Measurements from ENCODE around the gene TTLL13. TPM values are rescaled to one million over a fixed set of nuclear protein-coding genes. Genes with fewer than 3 reads are reported as not detected.

TTLL13 gene
- total and polyA plus RNA-seq, 2 donors (not counting 1 experiment from before 2014, with no cell fraction given) = 0.33 to 0.42 TPM

DNA sequence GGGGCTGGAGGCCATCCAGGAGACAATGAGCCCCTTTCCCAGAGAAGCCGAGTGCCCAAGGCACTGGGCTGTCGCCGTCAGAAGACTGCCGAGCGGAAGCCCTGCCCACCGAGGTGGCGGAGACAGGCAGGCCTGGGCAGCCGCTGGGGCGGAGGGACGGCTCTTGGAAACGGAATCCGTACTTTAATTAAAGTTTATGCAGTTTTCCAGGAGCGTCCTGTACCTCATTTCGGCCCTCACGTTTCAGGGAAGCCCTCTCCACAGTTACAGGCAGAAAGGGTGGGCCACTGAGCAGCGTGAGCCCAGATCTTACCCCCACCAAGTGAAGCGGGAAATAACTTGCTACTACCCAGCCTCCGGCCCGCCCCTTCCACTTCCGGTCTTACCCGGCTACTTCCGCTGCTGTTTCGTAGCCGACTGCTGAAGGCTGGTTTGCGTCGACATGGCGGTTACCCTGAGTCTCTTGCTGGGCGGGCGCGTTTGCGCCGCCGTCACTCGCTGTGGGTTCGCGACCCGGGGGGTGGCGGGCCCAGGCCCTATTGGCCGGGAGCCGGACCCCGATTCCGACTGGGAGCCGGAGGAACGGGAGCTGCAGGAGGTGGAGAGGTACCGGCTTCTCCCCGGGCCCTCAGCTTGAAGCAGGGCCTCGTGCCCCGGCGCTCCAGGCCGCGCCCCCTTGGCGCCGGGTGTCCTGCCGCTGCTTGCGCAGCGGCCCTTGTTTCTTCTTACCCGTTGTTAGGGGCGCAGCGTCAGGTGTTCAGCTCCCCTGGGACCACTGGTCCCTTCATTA, 16.1 kb downstream of the TTLL13 start, which contains the start of gene NGRN:
Gene NGRN, plus strand, starts transcription at position 402 of the 790 bp plus-strand sequence. Its CDS starts 41 bp downstream, at position 443.
- CTCF ChIA-PET = interaction anchor here (1.0 to 1.6 kb wide), 4 partner anchors 22 to 104 kb away, joined by 3 to 9 read pairs (median 4); partner anchors contain the start of genes CIB1 and GDPGP1
- H3K27me3 Mint-ChIP-seq = no peaks in the 10 kb centered on the region

More for the DNA sequence above, 16.1 kb downstream of the TTLL13 start, which contains the start of gene NGRN:
- Histone ChIP-seq H3K36me3 (replicated peaks in 1 of 2; ENCODE audit: control extremely low read depth in 1 of 2, control insufficient read depth in 1 of 2, extremely low read depth in 1 of 2, insufficient read depth in 2 of 2, low read length in 1 of 2) (peaks cover 0 to 23% of the 10 kb centered on the region in 2 experiments), H3K9me3 (ENCODE audit: control extremely low read depth in 1 of 3, control insufficient read depth in 2 of 3, insufficient read depth in 1 of 3, low read length in 2 of 3) (no peaks in the 10 kb centered on the region), H3K4me1 (ENCODE audit: control insufficient read depth in 2 of 2, insufficient read depth in 2 of 2, low read length in 2 of 2) (peaks cover 36 to 38% of the 10 kb centered on the region in 2 donors), H3K4me3 (ENCODE audit: control extremely low read depth in 1 of 5, extremely low read depth in 1 of 5, insufficient read depth in 1 of 5, low read depth in 2 of 5, low read length in 4 of 5) (peak within 1 kb of the TSS; percentile 69 to 83 (median 79)), H4K20me1 (ENCODE audit: control insufficient read depth, insufficient read depth, low read length, poor library complexity, severe bottlenecking) (peaks cover 32% of the 10 kb centered on the region), H3K27me3 (replicated peaks in 1 of 4; ENCODE audit: control extremely low read depth in 1 of 4, control insufficient read depth in 3 of 4, insufficient read depth in 4 of 4, low read length in 3 of 4) (no peaks in the 10 kb centered on the region), H3K79me2 (ENCODE audit: control insufficient read depth, insufficient read depth, low read length) (peaks cover 50% of the 10 kb centered on the region), H3K9ac (ENCODE audit: low read length) (peak within 1 kb of the TSS; percentile 83), H3K4me2 (replicated peaks; ENCODE audit: low read depth, low read length, poor library complexity, severe bottlenecking) (peak within 1 kb of the TSS; percentile 82), H2AFZ (ENCODE audit: insufficient read depth, low read depth, low read length, poor library complexity, severe bottlenecking) (peak within 1 kb of the TSS; percentile 96), H3K27ac (ENCODE audit: low read length in 2 of 2) (peak within 1 kb of the TSS; percentile 95 to 99)
- Mint-ChIP-seq H3K9me3 (ENCODE audit: insufficient read depth) (no peaks in the 10 kb centered on the region), H3K27ac (peak within 1 kb of the TSS; percentile 98), H3K4me1 (peaks cover 52% of the 10 kb centered on the region), H3K4me3 (peak within 1 kb of the TSS; percentile 95)
- TF ChIP-seq EZH2 (IDR thresholded peaks at IDR 0.05; ENCODE audit: borderline replicate concordance, insufficient read depth, low read depth, low read length, poor library complexity, severe bottlenecking) = no peak
- TF ChIP-seq, protein P1, sequence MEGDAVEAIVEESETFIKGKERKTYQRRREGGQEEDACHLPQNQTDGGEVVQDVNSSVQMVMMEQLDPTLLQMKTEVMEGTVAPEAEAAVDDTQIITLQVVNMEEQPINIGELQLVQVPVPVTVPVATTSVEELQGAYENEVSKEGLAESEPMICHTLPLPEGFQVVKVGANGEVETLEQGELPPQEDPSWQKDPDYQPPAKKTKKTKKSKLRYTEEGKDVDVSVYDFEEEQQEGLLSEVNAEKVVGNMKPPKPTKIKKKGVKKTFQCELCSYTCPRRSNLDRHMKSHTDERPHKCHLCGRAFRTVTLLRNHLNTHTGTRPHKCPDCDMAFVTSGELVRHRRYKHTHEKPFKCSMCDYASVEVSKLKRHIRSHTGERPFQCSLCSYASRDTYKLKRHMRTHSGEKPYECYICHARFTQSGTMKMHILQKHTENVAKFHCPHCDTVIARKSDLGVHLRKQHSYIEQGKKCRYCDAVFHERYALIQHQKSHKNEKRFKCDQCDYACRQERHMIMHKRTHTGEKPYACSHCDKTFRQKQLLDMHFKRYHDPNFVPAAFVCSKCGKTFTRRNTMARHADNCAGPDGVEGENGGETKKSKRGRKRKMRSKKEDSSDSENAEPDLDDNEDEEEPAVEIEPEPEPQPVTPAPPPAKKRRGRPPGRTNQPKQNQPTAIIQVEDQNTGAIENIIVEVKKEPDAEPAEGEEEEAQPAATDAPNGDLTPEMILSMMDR (IDR thresholded peaks at IDR 0.05) = no peak
- intact Hi-C loops (cut with micrococcal nuclease) = loop anchor here (1.0 to 2.0 kb wide), 4 partner anchors 16 to 451 kb away; partner anchors contain the start of genes BLM, GDPGP1 and TTLL13
- ATAC-seq (ENCODE audit: low read depth) = peak; percentile 86
- DNase-seq = peak; percentile 97
- under 1% methylated on average over 59 of the region's 59 CpGs for whole genome bisulfite sequencing (ENCODE audit: insufficient coverage)
- POLR2A ChIA-PET = interaction anchor here (0.6 to 1.4 kb wide), 4 partner anchors 32 to 136 kb away, joined by 4 to 14 read pairs (median 10); partner anchors contain the start of genes CIB1 and GDPGP1
